ENCODE results near the gene TMEM182.
A peak's percentile ranks its signal among the peaks of the same experiment; 100 is the strongest.

Gene TMEM182

DNA sequence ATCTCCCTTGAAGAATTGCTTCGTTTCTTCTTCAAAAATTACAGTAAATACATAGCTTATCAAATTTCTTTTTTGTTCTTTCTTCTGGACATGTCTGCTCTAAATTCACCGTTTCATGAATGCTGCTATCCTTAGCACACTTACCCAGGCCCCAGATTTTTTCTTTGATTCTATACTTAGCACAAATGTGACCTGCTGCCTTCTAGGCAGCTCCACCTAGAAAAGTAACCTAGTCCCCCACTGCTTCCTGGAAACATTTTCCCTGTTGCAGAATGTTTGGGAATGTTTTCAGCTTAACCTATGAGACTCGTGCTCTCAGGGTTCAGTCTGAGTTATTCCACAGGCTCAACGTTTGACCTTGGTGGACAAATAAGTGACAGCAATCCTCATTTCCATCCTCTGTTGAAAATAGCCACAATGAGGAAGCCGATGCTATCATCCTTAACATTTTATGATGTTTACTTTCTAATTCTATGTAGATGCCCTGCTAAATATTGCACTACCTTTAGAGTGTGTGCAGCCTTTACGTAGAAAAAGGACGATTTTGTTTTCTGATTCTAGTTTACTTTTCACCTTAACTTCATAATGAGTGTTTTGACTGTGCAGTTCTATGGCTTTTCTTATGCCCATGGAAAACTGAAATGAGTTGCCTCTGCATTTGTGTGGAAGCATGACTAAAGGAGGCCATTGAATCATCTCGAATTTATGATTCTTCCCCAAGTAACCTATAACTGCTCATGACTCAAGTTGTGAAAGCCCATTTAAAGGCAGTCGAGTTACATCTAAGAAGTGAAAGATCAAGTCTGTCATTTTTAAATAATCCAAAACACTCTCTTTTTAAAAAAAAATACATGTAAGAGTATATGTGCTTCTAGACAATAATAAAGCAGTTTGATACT lies 47.7 kb downstream of the TMEM182 start:
- no peak overlapping the region for H3K4me3 ChIP-seq

DNA sequence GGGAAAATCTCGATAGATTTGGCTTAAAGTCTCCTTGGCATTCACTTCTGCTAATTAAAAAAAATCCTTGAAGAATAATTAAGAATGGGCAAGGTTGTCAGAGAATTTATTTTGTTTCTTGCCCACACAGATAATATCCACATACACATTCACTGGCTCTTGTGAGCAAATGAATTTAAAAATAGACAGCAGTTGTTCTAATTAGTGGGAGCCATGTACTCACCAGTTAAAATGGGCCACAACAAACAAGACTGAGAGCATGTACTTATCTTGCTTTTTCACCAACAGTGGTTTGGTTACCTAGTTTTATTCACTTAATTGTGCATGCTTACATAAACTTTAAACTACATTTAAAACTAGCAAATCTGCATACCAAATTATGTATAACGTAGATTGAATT lies 53.5 kb downstream of the TMEM182 start:
- Histone ChIP-seq H3K9ac (no peak overlapping the region), H3K4me1 (0 out of 2 replicates have a peak, but pooled peaks cover 5% of the 10 kb centered on the region), H3K36me3 (0 out of 2 replicates have a peak, but pooled peaks cover 4% of the 10 kb centered on the region), H3K4me3 (no peak overlapping the region), H3K9me3 (no peaks in the 10 kb centered on the region), H4K20me1 (no peaks in the 10 kb centered on the region), H3K4me2 (no peak overlapping the region), H3K27me3 (no peaks in the 10 kb centered on the region), H3K27ac (no peak overlapping the region)
- no peak for TF ChIP-seq Cebpa-rat (IDR thresholded peaks at IDR 0.05)

More for the DNA sequence above, 47.7 kb downstream of the TMEM182 start:
- Histone ChIP-seq H3K9ac (no peak overlapping the region), H3K4me2 (no peak overlapping the region), H3K4me1 (0 out of 2 replicates have a peak, but pooled peaks cover 5% of the 10 kb centered on the region), H4K20me1 (no peaks in the 10 kb centered on the region), H3K27ac (no peak overlapping the region), H3K9me3 (0 out of 2 replicates have a peak, but pooled peaks cover 1% of the 10 kb centered on the region), H3K27me3 (no peaks in the 10 kb centered on the region), H3K36me3 (no peaks in the 10 kb centered on the region)
- TF ChIP-seq Cebpa-rat (IDR thresholded peaks at IDR 0.05) = no peak

- no peak overlapping the region for H3K9ac ChIP-seq
- peaks cover 18% of the 10 kb centered on the region for H3K4me1 ChIP-seq
- no peaks in the 10 kb centered on the region for H4K20me1 ChIP-seq
- H3K36me3 ChIP-seq = no peaks in the 10 kb centered on the region
- H3K9me3 ChIP-seq = no peaks in the 10 kb centered on the region
- H3K4me3 ChIP-seq = no peak overlapping the region
- no peaks in the 10 kb centered on the region for H3K27me3 ChIP-seq
- H3K27ac ChIP-seq = no peak overlapping the region
- TF ChIP-seq Cebpa-rat (IDR thresholded peaks at IDR 0.05) = no peak
- H3K4me2 ChIP-seq = peak overlapping the region; percentile 41; the same call in 1 of the 2 replicates
Measured at GRCh38 chr2:102826904-102827303, 65.1 kb downstream of the TMEM182 start.

- Histone ChIP-seq H3K4me3 (no peak overlapping the region), H3K9ac (no peak overlapping the region), H3K4me1 (no peaks in the 10 kb centered on the region), H3K36me3 (no peaks in the 10 kb centered on the region), H3K27me3 (no peaks in the 10 kb centered on the region), H3K27ac (no peak overlapping the region), H3K4me2 (no peak overlapping the region), H4K20me1 (no peaks in the 10 kb centered on the region), H3K9me3 (no peaks in the 10 kb centered on the region)
- no peak for TF ChIP-seq Cebpa-rat (IDR thresholded peaks at IDR 0.05)
Measured at GRCh38 chr2:102832789-102833188, 71.0 kb downstream of the TMEM182 start.

DNA sequence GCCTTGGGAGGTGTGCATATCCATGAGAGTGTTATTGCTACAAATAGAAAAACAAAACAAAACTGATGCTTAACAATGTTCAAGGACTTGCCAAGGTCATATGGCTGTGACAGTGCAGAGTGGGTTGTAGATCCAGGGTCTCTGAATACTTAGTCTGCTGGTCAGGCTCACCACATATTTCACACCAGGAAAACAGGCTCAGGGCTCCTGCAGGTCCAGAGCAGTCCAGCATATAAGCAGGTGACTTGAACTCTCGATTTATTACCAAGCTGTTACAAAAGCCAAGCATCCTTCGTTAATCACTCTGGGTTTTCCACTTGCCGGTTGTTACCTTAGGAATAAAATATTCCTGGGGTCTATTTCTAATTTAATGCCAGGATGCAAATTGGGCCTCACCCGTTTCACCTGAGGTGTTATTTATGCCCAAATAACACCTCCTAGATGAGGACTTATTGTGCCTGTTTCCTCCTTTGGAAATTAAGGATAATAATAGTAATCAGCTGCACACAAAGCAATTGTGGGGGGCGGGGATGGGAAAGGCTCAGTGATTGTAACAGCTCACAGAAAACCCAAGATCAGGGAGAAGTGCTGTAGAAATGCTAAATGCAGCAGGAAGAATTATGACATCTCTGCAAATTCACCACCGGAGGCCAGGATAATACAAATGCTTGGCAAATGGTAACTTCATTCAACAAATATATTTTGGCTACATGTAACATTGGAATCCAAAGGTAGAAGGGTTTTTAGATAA lies 72.9 kb downstream of the TMEM182 start:
- TF ChIP-seq Cebpa-rat (IDR thresholded peaks at IDR 0.05) = no peak
- no peaks in the 10 kb centered on the region for H4K20me1 ChIP-seq
- no peaks in the 10 kb centered on the region for H3K36me3 ChIP-seq
- H3K27me3 ChIP-seq = no peaks in the 10 kb centered on the region
- no peak overlapping the region for H3K27ac ChIP-seq
- H3K4me3 ChIP-seq = no peak overlapping the region
- H3K4me2 ChIP-seq = no peak overlapping the region
- no peaks in the 10 kb centered on the region for H3K4me1 ChIP-seq
- no peak overlapping the region for H3K9ac ChIP-seq
- no peaks in the 10 kb centered on the region for H3K9me3 ChIP-seq

DNA sequence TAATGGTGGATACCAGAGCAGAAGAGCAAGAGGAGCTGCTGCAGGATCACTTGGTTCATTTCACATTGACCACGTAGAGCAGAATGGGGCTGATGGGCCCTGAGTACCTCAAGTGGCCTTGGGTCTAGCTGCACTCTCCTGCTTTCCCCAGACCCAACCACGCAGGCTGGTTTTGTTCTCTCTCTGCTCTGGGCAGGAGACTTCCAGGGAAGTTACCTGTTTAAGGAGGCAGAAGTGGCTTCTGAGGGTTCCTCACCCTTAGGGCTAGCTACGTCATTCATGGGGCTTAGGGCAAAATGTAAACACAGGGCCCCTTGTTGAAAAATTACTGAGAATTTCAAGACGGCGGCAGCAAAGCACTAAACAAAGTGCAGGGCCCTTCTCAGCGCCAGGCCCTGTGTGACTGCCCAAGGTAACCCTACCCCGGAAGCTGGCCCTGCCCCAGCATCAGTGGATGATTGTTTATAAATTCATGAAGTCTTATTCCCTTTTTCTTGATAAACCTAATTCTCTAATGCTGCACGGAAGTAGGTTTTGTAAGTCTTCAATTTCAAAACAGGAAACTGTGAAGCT lies 75.9 kb downstream of the TMEM182 start:
- Histone ChIP-seq H3K9me3 (no peaks in the 10 kb centered on the region), H3K36me3 (no peaks in the 10 kb centered on the region), H4K20me1 (no peaks in the 10 kb centered on the region), H3K4me1 (no peaks in the 10 kb centered on the region), H3K4me3 (no peak overlapping the region), H3K27ac (no peak overlapping the region), H3K9ac (no peak overlapping the region), H3K27me3 (no peaks in the 10 kb centered on the region), H3K4me2 (no peak overlapping the region)
- TF ChIP-seq Cebpa-rat (IDR thresholded peaks at IDR 0.05) = no peak

DNA sequence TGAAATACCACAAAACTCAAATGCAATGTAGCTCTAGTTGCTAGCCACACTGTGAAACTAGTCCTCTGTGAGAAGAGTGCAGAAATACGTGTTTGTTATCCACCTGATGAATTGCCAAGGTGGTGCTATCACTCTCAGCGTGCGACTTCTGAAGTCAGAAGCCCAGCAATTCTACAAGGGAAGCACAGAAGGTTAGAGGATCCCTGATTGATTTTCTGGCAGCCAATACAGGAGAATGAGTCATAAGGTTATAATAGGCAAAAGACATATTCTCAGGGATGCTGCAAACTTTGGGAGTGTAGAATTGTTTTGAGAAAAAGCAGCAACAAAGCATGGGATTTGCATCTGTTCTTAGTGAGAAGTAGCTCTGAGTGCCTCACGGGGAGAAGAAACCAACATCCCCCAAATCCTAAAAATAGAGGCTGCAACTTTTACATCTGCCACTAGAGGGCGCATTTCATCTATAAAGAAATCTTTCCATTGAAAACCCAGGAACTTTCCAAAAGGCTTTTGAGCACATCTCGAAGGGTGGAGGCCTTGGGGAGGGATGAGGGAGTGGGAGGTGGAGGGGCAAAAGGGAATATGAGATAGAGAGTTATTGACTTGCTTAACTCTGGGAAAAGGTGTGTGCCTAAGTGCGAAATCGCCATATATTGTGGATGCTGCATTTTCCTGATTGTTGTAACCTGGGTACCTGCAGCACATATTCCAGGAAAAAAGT lies 78.0 kb downstream of the TMEM182 start:
- no peaks in the 10 kb centered on the region for H4K20me1 ChIP-seq
- TF ChIP-seq Cebpa-rat (IDR thresholded peaks at IDR 0.05) = no peak
- no peaks in the 10 kb centered on the region for H3K9me3 ChIP-seq
- no peak overlapping the region for H3K4me3 ChIP-seq
- no peak overlapping the region for H3K9ac ChIP-seq
- no peaks in the 10 kb centered on the region for H3K27me3 ChIP-seq
- no peak overlapping the region for H3K27ac ChIP-seq
- H3K4me2 ChIP-seq = no peak overlapping the region
- no peaks in the 10 kb centered on the region for H3K36me3 ChIP-seq
- H3K4me1 ChIP-seq = no peaks in the 10 kb centered on the region

GRCh38 chr2:102841107-102841840 lies 79.4 kb downstream of the TMEM182 start:
- Histone ChIP-seq H3K4me3 (no peak overlapping the region), H3K27me3 (no peaks in the 10 kb centered on the region), H3K4me2 (no peak overlapping the region), H3K9ac (no peak overlapping the region), H3K27ac (no peak overlapping the region), H3K9me3 (no peaks in the 10 kb centered on the region), H4K20me1 (no peaks in the 10 kb centered on the region), H3K4me1 (no peaks in the 10 kb centered on the region), H3K36me3 (no peaks in the 10 kb centered on the region)
- no peak for TF ChIP-seq Cebpa-rat (IDR thresholded peaks at IDR 0.05)

Data from BLaER1 (cell line).